Thoracic aorta (tissue), 2 donors: ENCODE measurements around the gene HOXD11. TPM values are rescaled to one million over a fixed set of nuclear protein-coding genes. Genes with fewer than 3 reads are reported as not detected.

Experiments used
- ATAC-seq: fragments of 150-250 bp; one replicate; pipeline ENCODE4 v1.8.0; 2017; ENCODE audit warnings: low read depth; ENCODE audit not compliant: insufficient number of reproducible peaks, low FRiP score
- DNase-seq: peaks from one replicate; pipeline ENCODE4 v3.0.0-alpha.2; 2020; ENCODE audit warnings: low spot score
- H3K27ac ChIP-seq, 2 donors: fragments of 200-600 bp; sonication (generic); 1 replicate in 1 of 2; 2 replicates in 1 of 2; pipeline ENCODE4 v1.5.1; 2016; ENCODE audit warnings: mild to moderate bottlenecking in 2 of 2, moderate library complexity in 2 of 2
- H3K27me3 ChIP-seq: fragments of 200-600 bp; sonication (generic); replicated peaks from 2 replicates; pipeline ENCODE4 v1.6.0; 2016; ENCODE audit warnings: mild to moderate bottlenecking; ENCODE audit not compliant: insufficient read depth
- H3K36me3 ChIP-seq: fragments of 200-600 bp; sonication (generic); one replicate; pipeline ENCODE4 v1.5.1; 2016
- H3K4me1 ChIP-seq, 2 donors: fragments of 200-600 bp; sonication (generic); 1 replicate in 1 of 2; 2 replicates in 1 of 2; pipeline versions ENCODE4 v1.5.1 to v1.6.0; 2016; ENCODE audit warnings: low read depth in 2 of 2, mild to moderate bottlenecking in 1 of 2; ENCODE audit not compliant: control insufficient read depth in 1 of 2
- H3K4me3 ChIP-seq: fragments of 200-600 bp; sonication (generic); 2 replicates; pipeline ENCODE4 v1.5.1; 2016; ENCODE audit warnings: mild to moderate bottlenecking
- H3K9me3 ChIP-seq: fragments of 200-600 bp; sonication (generic); 2 replicates; pipeline ENCODE4 v1.5.1; 2016
- CTCF ChIP-seq: fragments of 200-600 bp; sonication (generic); IDR thresholded peaks from one replicate; pipeline ENCODE4 v1.5.1; 2019; ENCODE audit warnings: antibody characterized with exemption
- total RNA-seq, 2 donors: library from RNA; depleted of rRNA; stranded (reverse); fragments of >200 nt; gene quantifications; one replicate each; pipeline versions ENCODE4 v1.1.0 to v1.2.3, GENCODE V29; 2016

HOXD11 gene
- total RNA-seq, 2 donors from 2014 or later = not detected

- no peak for TF ChIP-seq CTCF
- Histone ChIP-seq H3K27me3 (no peaks in the 10 kb centered on the region), H3K9me3 (no peaks in the 10 kb centered on the region), H3K4me1 (peaks cover 12 to 47% of the 10 kb centered on the region in 2 donors), H3K4me3 (peak overlapping the region; percentile 85), H3K36me3 (no peaks in the 10 kb centered on the region), H3K27ac (peak overlapping the region in 1 of 2 donors; percentile 91)
- DNase-seq = no peak
- ATAC-seq = no peak
These were observed 24.1 kb downstream of the HOXD11 start for GRCh38 chr2:176130957-176131847.

GRCh38 chr2:176131848-176132158 lies 24.7 kb downstream of the HOXD11 start:
- Histone ChIP-seq H3K4me3 (peak overlapping the region; percentile 85), H3K36me3 (no peaks in the 10 kb centered on the region), H3K9me3 (no peaks in the 10 kb centered on the region), H3K27me3 (no peaks in the 10 kb centered on the region), H3K27ac (no peak overlapping the region), H3K4me1 (peaks cover 12 to 46% of the 10 kb centered on the region in 2 donors)
- no peak for TF ChIP-seq CTCF
- ATAC-seq (no peak), DNase-seq (no peak)

GRCh38 chr2:176132205-176133171 lies 25.4 kb downstream of the HOXD11 start:
- no peaks in the 10 kb centered on the region for H3K36me3 ChIP-seq
- peaks cover 12 to 45% of the 10 kb centered on the region in 2 donors for H3K4me1 ChIP-seq
- peak overlapping the region; percentile 28 for H3K4me3 ChIP-seq
- DNase-seq = no peak
- H3K27ac ChIP-seq = no peak overlapping the region
- H3K9me3 ChIP-seq = no peaks in the 10 kb centered on the region
- no peak for TF ChIP-seq CTCF
- no peak for ATAC-seq
- H3K27me3 ChIP-seq = no peaks in the 10 kb centered on the region

- ATAC-seq (no peak), DNase-seq (no peak)
- Histone ChIP-seq H3K27me3 (no peaks in the 10 kb centered on the region), H3K36me3 (no peaks in the 10 kb centered on the region), H3K9me3 (no peaks in the 10 kb centered on the region), H3K27ac (no peak overlapping the region), H3K4me3 (no peak overlapping the region), H3K4me1 (peaks cover 12 to 44% of the 10 kb centered on the region in 2 donors)
- no peak for TF ChIP-seq CTCF
These were observed 26.3 kb downstream of the HOXD11 start for GRCh38 chr2:176133389-176133788.

GRCh38 chr2:176134035-176134434 lies 27.0 kb downstream of the HOXD11 start:
- H3K27ac ChIP-seq = no peak overlapping the region
- DNase-seq (no peak), ATAC-seq (no peak)
- no peaks in the 10 kb centered on the region for H3K36me3 ChIP-seq
- no peak overlapping the region for H3K4me3 ChIP-seq
- peaks cover 12 to 37% of the 10 kb centered on the region in 2 donors for H3K4me1 ChIP-seq
- no peaks in the 10 kb centered on the region for H3K27me3 ChIP-seq
- no peak for TF ChIP-seq CTCF
- H3K9me3 ChIP-seq = no peaks in the 10 kb centered on the region
